ENCODE data around the gene GP1BB.
"Not testable (repeated sequence)": the region's sequence is repeated elsewhere in the genome, so short reads cannot be mapped to it uniquely, and the experiment has no call there.

GP1BB gene

GRCh38 chr22:19693981-19694670, 29.2 kb upstream of the GP1BB start:
- FAIRE-seq (no peak), DNase-seq (ENCODE audit: low spot score) (no peak)

- FAIRE-seq (no peak), DNase-seq (ENCODE audit: low spot score) (no peak)
Measured at GRCh38 chr22:19694696-19695095, 28.6 kb upstream of the GP1BB start.

GRCh38 chr22:19696504-19697276, 26.6 kb upstream of the GP1BB start:
- DNase-seq (ENCODE audit: low spot score) = no peak
- no peak for FAIRE-seq

GRCh38 chr22:19697871-19698270, 25.5 kb upstream of the GP1BB start:
- not testable (repeated sequence) for DNase-seq (ENCODE audit: low spot score); FAIRE-seq

- DNase-seq (ENCODE audit: low spot score) (no peak), FAIRE-seq (no peak)
Measured at GRCh38 chr22:19700790-19701419, 22.4 kb upstream of the GP1BB start.

GRCh38 chr22:19701420-19702145, 21.8 kb upstream of the GP1BB start:
- FAIRE-seq = no peak
- no peak for DNase-seq (ENCODE audit: low spot score)

GRCh38 chr22:19703869-19704268, 19.5 kb upstream of the GP1BB start:
- no peak for DNase-seq (ENCODE audit: low spot score)
- FAIRE-seq = no peak

- FAIRE-seq (no peak), DNase-seq (ENCODE audit: low spot score) (no peak)
Measured at GRCh38 chr22:19704355-19705015, 18.9 kb upstream of the GP1BB start.

GRCh38 chr22:19705181-19705934, 18.0 kb upstream of the GP1BB start:
- DNase-seq (ENCODE audit: low spot score) (no peak), FAIRE-seq (no peak)

GRCh38 chr22:19706661-19707151, 16.6 kb upstream of the GP1BB start:
- DNase-seq (ENCODE audit: low spot score) = no peak
- no peak for FAIRE-seq

GRCh38 chr22:19707347-19708290, 15.7 kb upstream of the GP1BB start:
- no peak for DNase-seq (ENCODE audit: low spot score)
- no peak for FAIRE-seq

- no peak for DNase-seq (ENCODE audit: low spot score)
- no peak for FAIRE-seq
Measured at GRCh38 chr22:19708321-19709011, 14.9 kb upstream of the GP1BB start.

- FAIRE-seq (no peak), DNase-seq (ENCODE audit: low spot score) (no peak)
Measured at GRCh38 chr22:19709063-19709769, 14.1 kb upstream of the GP1BB start.

- DNase-seq (ENCODE audit: low spot score) = no peak
- FAIRE-seq = no peak
Measured at GRCh38 chr22:19710020-19710768, 13.1 kb upstream of the GP1BB start.

GRCh38 chr22:19710769-19711106, 12.6 kb upstream of the GP1BB start:
- no peak for FAIRE-seq
- no peak for DNase-seq (ENCODE audit: low spot score)

- DNase-seq (ENCODE audit: low spot score) = no peak
Measured at GRCh38 chr22:19713245-19713644, 10.1 kb upstream of the GP1BB start.

GRCh38 chr22:19713650-19714311, 9.6 kb upstream of the GP1BB start:
- no peak for DNase-seq (ENCODE audit: low spot score)
- FAIRE-seq = no peak

More at GRCh38 chr22:19713245-19713644, 10.1 kb upstream of the GP1BB start:
- no peak for FAIRE-seq
